ENCODE results near the gene SH3GL2. TPM values are rescaled to one million over a fixed set of nuclear protein-coding genes. Genes with fewer than 3 reads are reported as not detected.

The SH3GL2 gene
- total RNA-seq, 2 donors from 2014 or later = 0.78 to 1.3 TPM

GRCh38 chr9:17734674-17735073, 155.8 kb downstream of the SH3GL2 start:
- H3K27me3 ChIP-seq = no peaks in the 10 kb centered on the region
- no peaks in the 10 kb centered on the region for H3K36me3 ChIP-seq (replicated peaks in 1 of 2; ENCODE audit: insufficient read depth in 1 of 2, low read depth in 2 of 2)
- no peak for TF ChIP-seq CTCF (IDR thresholded peaks at IDR 0.05)
- DNase-seq (no peak), ATAC-seq (no peak)
- intact Hi-C loops (cut with DNase I) = no loop called here
- H3K4me3 ChIP-seq = no peak overlapping the region
- no peaks in the 10 kb centered on the region for H3K9me3 ChIP-seq
- H3K27ac ChIP-seq = no peak overlapping the region
- no peaks in the 10 kb centered on the region for H3K4me1 ChIP-seq
- 37 to 38% methylated on average over 2 of the region's 2 CpGs for WGBS, 2 donors

DNA sequence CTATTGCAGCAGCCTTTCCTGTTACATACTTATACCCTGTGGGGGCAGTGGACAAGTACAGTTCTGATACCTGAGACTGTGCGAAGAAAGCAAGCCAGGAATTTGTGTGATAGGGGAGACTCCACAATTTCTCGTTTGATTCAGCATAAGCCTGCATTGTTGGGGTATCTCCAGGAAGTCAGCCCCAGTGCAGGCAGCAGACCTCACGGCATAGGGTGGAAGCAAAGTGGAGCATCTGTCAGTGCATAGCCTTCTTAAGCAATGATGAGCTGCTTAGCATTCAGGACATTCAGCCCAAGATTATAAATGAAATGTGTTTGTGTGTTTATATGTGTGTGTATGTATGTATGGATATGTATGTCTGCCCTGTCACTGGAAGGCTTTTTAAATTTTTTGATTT, 157.0 kb downstream of the SH3GL2 start:
- H3K27ac ChIP-seq = no peak overlapping the region
- intact Hi-C loops (cut with DNase I) = no loop called here
- ATAC-seq = no peak
- no peaks in the 10 kb centered on the region for H3K4me1 ChIP-seq
- TF ChIP-seq CTCF (IDR thresholded peaks at IDR 0.05) (no peak), POLR2A (IDR thresholded peaks at IDR 0.05) (no peak)
- DNase-seq = no peak
- 67 to 73% methylated on average over 3 of the region's 3 CpGs for WGBS, 2 donors
- H3K9me3 ChIP-seq = no peaks in the 10 kb centered on the region
- no peak overlapping the region for H3K4me3 ChIP-seq
- H3K27me3 ChIP-seq = no peaks in the 10 kb centered on the region
- no peaks in the 10 kb centered on the region for H3K36me3 ChIP-seq (replicated peaks in 1 of 2; ENCODE audit: insufficient read depth in 1 of 2, low read depth in 2 of 2)

DNA sequence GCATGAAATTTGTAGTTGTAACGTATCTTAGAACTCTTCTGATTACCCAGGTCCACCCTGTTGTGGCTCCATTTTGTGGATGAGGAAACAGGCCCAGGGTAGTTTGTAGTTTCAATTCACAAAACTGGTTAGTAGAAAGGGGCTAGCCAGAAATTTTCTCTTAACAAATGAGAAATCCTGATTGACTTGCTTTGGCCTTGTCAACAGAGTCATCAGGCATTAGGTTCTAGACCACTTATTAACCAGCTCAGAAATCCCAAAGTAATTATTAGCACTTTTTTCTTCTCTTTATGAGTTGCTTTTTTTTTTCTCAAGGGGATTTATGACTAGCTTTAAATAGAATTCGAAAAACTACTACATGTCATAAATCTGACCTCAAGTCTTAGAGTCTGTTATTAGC, 160.2 kb downstream of the SH3GL2 start:
- H3K9me3 ChIP-seq = no peaks in the 10 kb centered on the region
- DNase-seq (no peak), ATAC-seq (no peak)
- no peaks in the 10 kb centered on the region for H3K4me1 ChIP-seq
- intact Hi-C loops (cut with DNase I) = no loop called here
- no peak for TF ChIP-seq POLR2A (IDR thresholded peaks at IDR 0.05)
- TF ChIP-seq CTCF (IDR thresholded peaks at IDR 0.05) = no peak
- H3K27me3 ChIP-seq = no peaks in the 10 kb centered on the region
- H3K27ac ChIP-seq = no peak overlapping the region
- H3K36me3 ChIP-seq (replicated peaks in 1 of 2; ENCODE audit: insufficient read depth in 1 of 2, low read depth in 2 of 2) = no peaks in the 10 kb centered on the region
- WGBS, 2 donors = 45 to 69% methylated on average over 2 of the region's 2 CpGs
- H3K4me3 ChIP-seq = no peak overlapping the region

GRCh38 chr9:17739736-17740135, 160.9 kb downstream of the SH3GL2 start:
- Histone ChIP-seq H3K4me3 (no peak overlapping the region), H3K27ac (no peak overlapping the region), H3K27me3 (no peaks in the 10 kb centered on the region), H3K9me3 (no peaks in the 10 kb centered on the region), H3K36me3 (replicated peaks in 1 of 2; ENCODE audit: insufficient read depth in 1 of 2, low read depth in 2 of 2) (no peaks in the 10 kb centered on the region), H3K4me1 (no peaks in the 10 kb centered on the region)
- WGBS, 2 donors = 20 to 23% methylated on average over 1 of the region's 1 CpG
- no peak for ATAC-seq
- no peak for DNase-seq
- intact Hi-C loops (cut with DNase I) = no loop called here
- TF ChIP-seq CTCF (IDR thresholded peaks at IDR 0.05) = no peak
- no peak for TF ChIP-seq POLR2A (IDR thresholded peaks at IDR 0.05)

DNA sequence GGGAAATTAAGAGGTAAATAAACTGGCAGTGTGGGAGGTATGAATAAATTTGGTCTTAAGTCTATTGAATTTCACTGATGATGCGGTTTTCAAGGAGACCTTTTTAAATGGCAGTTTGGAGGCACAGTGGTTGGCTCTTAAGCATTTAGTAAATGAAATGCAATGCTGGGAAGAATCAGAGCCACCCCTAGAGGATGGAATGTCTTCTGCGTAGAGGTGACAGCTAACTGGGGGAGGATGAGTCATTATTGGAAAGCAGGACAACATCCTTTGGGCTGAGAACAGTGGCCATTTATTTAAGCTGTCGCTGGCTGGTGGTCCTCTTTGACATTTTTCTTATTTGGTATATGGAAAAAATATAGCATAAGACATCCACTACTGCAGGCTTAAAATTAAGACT, 163.2 kb downstream of the SH3GL2 start:
- Histone ChIP-seq H3K4me3 (no peak overlapping the region), H3K9me3 (no peaks in the 10 kb centered on the region), H3K4me1 (no peaks in the 10 kb centered on the region), H3K27me3 (no peaks in the 10 kb centered on the region), H3K36me3 (replicated peaks in 1 of 2; ENCODE audit: insufficient read depth in 1 of 2, low read depth in 2 of 2) (no peaks in the 10 kb centered on the region), H3K27ac (no peak overlapping the region)
- TF ChIP-seq CTCF (IDR thresholded peaks at IDR 0.05) = no peak
- ATAC-seq (no peak), DNase-seq (no peak)
- 22 to 30% methylated on average over 3 of the region's 3 CpGs for WGBS, 2 donors
- intact Hi-C loops (cut with DNase I) = no loop called here
